ENCODE results near the gene SBF1.
"Not testable (repeated sequence)": the region's sequence is repeated elsewhere in the genome, so short reads cannot be mapped to it uniquely, and the experiment has no call there.

SBF1 gene

DNA sequence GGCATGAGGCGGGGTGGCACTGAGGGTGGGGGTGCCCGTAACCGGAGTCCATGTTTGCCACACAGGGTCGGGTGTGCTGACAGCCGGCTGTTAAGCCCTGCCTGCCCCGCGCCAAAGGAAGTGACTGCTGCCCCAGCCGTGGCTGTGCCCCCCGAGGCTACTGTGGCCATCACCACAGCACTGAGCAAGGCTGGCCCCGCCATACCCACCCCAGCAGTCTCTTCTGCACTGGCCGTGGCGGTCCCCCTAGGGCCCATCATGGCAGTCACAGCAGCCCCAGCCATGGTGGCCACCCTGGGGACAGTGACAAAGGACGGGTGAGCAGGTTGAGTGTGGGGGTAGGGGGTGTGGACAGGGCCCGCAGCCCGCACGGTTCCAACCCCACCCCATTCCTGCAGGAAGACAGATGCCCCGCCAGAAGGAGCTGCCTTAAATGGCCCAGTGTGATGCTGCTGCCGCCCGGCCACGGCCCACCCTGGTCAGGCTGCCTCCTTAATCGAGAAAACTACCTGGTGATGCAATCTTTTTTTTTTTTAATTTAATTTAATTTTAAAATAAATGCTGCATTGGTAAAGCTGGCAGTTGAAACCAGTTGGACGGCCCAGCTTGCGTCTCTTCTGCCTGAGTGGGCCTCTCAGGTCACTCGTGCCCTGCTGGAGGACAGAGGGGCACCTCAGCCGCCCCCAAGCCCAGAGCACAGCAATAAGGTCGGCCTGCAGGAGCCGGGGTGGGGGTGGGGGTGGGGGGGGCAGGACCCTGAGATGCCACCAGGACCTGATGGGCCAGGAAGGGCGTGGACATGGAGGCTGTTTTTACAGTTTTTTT lies 30.8 kb downstream of the SBF1 start:
- DNase-seq (ENCODE audit: low spot score) = no peak

DNA sequence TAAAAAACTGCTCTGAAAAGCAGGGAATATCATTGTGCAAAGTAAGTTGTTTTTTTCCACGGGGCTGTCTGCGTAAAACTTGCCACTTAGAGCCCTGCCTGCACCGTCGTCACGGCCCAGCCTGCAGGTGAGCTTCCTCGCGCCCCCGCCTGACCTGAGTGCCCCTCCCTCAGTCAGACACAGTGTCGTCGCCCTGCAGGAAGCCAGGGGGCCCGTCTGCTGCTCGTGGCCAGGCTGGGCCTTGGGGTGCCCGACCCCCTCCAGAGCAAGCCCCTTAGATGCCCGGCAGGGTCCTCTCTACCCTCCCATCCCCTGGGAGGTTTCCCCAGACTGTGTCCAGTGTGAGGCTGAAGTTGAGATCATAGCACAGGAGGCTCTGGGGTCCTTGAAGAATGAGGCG lies 31.6 kb downstream of the SBF1 start:
- DNase-seq (ENCODE audit: low spot score) = no peak

DNA sequence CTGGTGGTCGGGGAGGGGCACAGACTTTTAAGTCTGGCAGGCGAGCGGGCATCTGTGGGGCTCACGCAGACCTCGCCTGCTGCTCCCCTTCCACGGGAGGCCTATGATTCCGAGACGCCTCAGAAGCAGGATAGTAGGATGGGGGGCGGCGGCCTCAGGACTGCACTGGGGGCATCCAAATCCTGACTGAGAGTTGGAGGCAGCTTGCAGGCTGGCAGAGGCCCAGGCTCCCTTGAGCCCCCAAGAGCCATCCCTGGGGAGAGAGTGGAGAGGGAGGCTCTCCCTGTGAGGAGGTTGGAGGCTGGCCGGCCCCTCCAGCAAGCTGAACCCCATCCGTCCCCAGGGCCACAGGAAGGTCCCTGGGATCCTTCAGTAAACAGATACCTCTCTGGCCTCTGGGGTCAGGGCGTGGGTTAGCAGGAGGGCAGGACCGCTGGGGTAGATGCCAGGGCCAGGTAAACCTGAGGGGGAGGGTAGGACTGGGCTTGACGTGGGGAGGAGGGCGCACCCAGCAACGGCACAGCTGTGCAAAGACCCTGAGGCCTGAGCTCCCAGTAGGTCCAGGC lies 33.3 kb downstream of the SBF1 start:
- DNase-seq (ENCODE audit: low spot score) = no peak

DNA sequence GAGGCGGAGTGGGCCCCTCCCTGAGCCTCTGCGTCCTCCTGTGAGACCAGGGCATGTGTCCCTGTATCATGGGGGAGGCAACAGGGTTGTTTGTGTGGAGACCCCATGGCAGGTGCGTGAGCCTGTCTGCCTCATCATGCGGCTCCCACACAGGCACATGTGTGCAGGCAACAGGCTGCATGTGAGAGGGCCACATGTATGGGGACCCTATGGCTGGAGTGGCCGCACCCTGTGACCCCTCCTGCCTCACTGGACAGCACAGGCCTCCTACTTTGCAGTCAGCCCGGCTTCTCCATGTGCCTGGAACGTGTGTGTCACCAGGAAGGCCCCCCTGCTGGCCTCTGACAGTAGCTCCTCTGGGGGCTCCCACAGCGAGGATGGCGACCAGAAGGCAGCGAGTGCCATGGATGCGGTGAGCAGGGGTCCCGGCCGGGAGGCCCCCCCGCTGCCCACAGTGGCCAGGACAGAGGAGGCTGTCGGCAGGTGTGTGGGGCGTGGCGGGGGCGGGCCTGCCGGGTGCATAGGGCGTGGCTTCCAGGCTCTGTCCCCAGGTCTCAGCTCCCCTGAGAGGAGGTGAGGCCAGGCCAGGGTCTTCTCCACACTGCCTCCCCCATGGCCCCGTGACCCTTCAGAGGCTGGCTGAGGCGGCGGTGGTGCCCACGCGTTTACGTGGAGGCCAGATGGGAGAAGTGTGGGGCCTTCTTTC lies 34.1 kb downstream of the SBF1 start:
- no peak for DNase-seq (ENCODE audit: low spot score)

DNA sequence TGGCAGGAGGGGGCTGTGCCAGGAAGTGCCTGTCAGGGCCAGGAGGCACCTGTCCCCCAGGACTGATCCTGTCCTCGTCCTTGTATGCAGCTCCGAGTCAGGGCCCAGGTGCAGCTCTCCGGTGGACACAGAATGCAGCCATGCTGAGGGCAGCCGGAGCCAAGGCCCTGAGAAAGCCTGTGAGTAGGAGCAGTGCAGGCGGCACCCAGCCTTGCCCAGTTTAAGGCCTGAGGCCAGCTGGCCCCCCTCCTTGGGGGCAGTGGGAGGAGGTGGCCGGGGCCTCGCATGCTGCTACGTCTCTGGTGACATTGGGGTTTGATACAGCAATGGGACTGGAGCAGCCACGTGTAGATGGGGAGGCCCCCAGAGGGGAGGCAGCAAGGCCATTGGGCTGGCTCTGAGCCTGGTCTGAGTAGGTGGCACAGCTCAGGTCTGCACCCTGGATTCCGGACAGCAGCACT lies 34.9 kb downstream of the SBF1 start:
- DNase-seq (ENCODE audit: low spot score) = no peak

DNA sequence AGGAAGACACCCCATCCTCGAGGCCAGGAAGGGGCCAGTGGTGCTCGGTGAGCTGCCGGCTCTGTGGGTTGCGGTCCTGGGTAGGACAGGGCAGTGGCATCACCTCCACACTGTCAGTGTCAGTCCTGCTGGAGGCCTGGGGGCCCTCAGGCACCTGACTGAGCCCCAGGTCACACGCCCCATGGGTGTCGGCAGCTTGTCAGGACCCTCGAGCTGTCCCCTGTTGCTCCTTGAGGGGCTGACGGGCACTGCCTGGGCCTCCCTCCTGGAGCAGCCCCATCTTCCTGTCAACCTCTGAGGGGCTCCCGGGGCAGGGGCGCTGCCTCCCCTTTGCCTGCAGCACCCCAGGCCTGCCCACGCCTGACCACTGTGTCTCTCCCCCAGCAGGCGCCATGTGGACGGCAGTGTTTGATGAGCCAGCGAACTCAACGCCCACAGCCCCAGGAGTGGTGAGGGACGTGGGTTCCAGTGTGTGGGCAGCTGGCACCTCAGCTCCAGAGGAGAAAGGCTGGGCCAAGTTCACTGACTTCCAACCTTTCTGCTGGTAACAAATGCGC lies 35.4 kb downstream of the SBF1 start:
- no peak for DNase-seq (ENCODE audit: low spot score)

DNA sequence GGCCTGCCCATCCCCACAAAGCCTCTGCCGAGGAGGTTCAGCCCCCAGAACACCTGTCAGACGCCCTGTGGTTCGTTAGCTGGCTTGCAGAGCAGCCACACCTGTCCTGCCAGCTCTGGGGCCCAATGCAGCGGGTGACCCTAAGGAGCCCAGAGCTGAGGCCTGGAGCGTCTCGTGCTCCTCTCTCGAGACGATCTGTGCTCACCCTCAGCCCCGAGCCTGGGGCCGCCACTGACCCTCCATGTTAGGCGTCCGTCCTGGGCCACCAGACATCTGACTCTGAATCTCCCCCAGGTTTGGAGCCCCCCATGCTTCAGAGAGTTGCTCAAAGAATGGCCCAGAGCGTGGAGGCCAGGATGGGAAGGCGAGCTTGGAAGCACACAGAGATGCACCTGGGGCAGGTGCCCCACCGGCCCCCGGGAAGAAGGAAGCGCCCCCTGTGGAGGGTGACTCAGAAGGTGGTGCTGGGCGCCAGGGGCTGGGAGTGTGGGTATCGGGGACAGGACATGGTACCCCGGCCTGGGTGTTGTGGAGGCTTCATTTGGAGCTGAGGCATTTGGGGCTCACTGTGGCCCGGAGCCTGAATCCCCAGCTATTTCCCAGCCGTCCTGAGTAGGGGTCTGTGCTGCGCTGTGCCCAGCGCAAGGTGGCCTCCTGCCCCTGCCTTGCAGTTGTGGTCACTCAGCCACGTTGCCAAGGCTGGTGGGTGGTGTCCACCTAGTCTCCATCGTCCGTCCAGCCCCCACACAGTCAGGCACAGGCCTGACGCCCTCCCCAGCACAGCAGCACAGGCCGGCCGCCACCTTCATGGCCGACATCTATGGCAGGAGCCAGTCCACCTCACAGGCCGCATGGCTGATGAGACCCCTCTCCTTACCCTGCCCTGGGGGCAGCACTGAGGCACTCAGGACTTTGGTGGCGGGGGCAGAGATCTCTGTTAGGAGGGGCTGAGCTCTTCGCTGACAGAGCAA lies 36.2 kb downstream of the SBF1 start:
- no peak for DNase-seq (ENCODE audit: low spot score)

DNA sequence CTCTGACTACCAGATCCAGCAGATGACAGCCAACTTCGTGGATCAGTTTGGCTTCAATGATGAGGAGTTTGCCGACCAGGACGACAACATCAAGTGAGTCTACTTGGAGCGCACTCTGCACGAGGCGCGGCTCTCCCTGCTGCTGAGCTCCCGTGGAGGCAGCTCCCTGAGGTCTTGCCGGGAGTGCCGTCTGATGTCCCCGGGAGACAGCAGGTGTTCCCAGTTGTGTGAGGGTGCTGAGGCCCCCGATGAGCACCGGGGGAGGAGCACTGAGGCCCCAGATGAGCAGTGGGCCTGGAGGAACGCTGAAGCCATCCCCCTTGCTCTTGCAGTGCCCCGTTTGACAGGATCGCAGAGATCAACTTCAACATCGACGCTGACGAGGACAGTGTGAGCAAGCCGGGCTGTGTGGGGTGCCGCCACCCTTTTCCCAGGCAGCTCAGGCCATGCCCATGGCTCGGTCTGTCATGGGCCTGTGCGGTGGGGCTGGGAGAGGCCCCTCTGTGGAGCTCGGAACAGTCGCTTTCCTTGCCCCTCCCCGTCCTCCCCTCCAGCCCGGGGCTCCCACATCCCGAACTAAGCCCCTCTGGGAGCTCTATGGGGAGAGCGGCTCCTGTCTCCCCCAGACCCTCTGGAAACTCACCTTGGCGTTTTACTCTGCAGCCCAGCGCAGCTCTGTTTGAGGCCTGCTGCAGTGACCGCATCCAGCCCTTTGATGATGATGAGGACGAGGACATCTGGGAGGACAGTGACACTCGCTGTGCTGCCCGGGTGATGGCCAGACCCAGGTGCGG lies 37.1 kb downstream of the SBF1 start:
- no peak for DNase-seq (ENCODE audit: low spot score)

DNA sequence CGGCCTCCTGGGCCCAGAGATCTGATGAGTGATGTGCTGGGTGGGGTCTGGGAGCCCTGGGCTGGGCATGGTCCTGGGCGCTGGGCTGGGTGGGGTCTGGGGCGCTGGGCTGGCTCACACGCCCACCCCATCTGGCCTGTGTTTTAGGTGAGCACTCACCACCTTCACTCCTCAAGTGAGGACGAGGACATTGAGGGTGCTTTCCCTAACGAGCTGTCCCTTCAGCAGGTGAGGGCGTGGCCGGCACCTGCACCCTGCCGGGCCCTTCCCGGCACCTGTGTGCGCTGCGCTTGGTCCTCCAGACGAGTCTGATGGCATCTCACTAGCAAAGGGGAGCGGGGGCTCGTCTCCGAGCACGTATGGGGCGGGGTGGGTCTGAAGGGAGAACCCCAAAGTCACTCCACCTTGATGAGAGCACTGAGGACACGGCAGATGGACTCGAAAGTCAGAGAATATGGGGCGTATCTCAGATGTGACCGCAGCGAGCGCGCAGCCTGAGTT lies 37.9 kb downstream of the SBF1 start:
- DNase-seq (ENCODE audit: low spot score) = no peak

DNA sequence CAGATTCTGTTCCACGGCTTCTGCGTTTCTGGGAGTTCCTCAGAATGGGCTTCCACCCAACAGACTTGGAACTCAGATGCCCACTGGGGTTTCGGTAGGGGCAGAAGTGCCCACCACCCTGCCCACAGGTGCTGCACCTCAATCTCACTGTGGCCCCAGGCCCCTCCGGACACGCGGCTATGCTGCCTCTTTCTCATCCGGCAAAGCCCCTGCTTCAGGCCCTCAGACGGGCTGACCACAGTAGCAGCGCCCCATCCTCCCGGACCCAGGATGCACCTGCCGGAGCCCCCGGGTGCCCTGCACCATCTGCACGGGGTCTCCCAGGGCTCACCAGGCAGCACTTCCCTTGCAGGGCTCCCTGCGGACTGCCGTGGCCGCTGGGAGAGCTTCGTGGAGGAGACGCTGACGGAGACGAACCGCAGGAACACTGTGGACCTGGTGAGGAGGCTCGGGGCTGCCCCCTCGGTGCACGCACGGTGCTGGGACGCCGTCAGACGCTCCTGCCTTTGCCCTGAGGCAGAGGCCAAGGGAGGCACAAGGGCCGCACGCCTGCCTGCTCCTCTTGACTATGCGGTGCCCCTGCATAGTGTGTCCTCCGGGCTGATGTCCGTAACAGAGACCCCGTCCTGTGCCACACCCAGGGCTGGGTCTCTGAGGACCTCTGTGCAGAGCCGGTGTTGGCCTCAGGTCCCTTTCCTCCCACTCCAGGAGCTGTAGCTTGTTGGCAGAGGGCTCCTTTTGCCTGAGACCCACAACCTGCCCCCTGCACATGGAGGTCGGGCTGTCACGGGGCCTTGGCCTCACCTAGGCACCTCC lies 38.6 kb downstream of the SBF1 start:
- DNase-seq (ENCODE audit: low spot score) = no peak

DNA sequence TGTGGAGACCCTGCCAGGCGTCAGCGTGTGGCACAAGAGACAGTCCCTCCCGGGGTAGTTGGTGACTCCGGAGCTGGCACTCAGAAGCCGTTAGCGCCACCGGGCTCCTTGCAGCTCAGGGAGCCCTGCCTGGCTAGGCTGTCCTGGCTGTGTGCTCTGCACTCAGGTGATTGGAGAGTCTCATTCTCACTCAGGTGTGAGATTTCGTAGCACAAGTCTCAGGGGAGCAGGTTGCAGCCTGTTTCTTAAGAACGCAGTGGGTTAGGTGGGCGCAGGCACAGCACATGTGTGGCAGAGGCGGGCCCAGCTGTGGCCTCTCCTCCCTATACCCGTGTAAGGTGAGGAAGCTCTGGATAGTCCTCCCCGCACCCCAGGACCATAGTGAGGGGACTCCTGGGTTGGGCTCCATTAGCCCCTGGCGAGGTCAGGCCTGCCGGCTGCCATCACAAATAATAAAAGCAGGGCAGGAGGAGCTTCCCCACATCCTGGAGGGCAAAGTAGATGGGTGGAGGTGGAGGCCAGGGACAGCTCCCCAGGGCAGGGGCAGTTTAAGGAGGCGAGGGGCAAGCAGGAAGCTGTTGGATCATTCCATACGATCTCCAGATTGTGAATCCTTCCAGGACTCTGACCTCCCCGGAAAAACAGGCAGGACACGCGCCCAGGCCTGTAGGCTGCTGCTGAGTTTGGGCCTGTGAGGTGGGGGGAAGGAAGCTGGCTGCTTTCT lies 39.4 kb downstream of the SBF1 start:
- DNase-seq (ENCODE audit: low spot score) = no peak

DNA sequence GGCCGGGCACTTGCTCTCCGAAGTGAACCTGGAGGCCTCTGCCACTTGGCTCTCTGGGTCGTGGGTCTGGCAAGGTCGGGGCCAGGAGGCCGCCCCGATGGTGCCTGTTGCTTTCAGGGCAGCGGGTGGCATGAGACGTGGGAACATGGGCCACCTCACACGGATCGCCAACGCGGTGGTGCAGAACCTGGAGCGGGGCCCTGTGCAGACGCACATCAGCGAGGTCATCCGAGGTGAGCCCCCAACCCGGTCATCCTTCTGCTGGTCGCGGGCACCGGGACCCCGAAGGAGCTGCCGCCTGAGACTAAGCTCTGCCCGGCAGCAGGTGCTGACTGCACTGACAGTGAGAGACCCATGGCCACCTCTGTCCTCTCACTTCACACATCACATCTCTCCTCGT lies 40.0 kb downstream of the SBF1 start:
- DNase-seq (ENCODE audit: low spot score) = no peak

DNA sequence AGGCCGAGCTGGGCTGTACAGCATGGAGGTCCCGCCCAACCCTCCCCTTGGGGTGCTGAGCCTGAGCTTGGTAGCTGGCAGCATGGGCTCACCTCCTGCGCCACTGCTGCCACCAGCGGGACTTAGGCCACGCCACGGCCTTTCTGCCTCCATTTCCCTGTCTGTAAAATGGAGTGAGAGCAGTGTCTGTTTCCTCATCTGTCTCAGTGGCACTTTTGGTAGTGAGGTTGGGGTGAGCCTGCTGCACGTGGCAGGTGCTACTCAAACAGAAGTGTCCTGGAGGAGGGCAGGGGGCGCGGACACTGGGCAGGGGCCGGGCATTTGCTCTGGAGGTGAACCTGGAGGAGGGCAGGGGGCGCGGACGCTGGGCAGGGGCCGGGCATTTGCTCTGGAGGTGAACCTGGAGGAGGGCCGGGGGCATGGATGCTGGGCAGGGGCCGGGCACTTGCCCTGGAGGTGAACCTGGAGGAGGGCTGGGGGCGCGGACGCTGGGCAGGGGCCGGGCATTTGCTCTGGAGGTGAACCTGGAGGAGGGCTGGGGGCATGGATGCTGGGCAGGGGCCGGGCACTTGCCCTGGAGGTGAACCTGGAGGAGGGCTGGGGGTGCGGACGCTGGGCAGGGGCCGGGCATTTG lies 41.8 kb downstream of the SBF1 start:
- DNase-seq (ENCODE audit: low spot score) = not testable (repeated sequence)

DNA sequence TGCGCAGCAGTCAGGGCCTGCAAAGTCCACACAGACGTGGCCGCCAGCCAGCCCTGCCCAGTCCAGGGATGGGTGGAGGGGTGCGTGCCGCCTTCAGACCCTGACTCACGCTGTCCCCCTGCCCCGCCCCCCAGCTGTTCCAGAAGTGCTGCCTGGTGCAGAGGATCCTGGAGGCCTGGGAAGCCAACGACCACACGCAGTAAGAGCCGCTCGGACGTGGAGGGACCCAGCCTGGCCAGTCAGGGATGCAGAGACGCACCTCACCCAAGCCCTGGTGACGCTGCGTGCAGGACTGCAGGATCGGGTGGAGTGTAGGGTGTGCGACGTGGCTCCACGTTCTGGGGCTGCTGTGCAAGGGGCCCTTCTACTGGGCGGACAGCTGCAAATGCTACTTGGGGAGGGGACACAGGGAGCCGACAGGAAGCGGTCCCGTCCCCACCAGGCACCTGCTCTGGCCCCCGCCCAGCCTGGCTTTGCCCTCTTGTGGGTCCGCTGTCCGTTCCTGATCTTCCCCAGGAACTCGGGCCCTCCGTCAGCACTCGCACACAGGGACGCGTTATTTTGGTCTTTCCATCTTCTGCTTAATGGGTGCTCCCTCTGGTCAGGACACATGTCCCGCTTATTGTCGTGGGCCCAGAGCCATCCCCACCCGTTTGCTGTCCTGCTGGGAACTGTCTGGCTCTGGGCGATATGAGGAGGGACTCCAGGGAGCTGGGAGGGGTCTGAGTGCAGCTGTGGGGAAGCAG lies 42.5 kb downstream of the SBF1 start:
- no peak for DNase-seq (ENCODE audit: low spot score)

DNA sequence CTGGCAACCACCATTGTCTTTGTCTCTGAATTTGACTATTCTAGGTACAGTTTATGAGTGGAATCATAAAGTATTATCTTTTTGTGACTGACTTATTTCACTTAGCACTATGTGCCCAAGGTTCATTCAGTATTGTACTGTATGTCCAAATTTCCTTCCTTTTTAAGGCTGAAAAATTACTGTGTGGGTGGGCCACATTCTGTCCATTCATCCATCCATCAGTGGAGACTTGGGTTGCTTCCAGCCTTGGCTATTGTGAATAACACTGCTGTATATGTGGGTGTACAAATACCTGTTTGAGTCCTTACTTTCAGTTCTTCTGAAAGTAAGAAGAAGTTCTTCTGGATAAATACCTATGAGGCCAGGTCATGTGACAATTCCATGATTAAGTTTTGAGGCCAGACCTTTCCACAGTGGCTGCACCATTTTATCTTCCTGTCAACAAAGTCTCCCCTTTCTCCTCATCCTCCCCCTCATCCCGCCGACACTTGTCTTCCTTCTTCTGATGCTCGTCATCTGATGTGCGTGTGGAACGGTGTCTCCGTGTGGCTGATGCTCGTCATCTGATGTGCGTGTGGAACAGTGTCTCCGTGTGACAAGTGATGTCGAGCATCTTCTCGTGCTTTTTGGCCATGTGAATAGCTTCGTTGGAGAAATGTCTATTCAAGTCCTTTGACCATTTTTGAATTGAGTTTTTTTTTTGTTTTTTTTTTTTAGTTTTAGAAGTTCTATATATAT lies 49.5 kb downstream of the SBF1 start:
- DNase-seq (ENCODE audit: low spot score) = no peak

DNA sequence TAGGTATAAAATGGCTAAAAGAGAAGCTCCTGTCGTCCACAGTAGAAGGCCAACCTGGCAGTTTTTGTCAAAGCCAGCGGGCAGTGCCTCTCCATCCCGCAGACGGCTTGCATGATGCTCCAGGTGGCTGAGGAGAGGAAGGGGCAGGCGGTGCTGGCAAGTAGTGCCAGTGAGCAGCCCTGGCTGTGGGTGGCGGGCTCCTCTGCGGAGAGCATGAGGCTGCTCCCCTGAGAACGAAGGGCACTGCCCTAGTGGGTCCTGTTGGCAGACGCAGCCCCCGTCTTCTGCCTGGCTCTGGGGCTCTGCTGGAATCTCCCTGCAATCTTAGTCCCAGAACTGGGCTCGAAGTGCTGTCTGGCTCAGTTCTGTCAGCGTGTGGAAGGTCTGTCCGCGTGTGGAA lies 50.9 kb downstream of the SBF1 start:
- DNase-seq (ENCODE audit: low spot score) = no peak

Measured in CD4-positive, alpha-beta T cell treated with Interleukin-15 for 4 hours (primary cell).